GM12864 (cell line): ENCODE data around the gene SLC4A1AP.

Source experiments
- DNase-seq: peaks from one replicate; pipeline ENCODE4 v3.0.0-alpha.2; 2011; ENCODE audit warnings: low read depth
- H3K4me3 ChIP-seq: 2 replicates; pipeline ENCODE4 v1.5.1; 2011; ENCODE audit warnings: mild to moderate bottlenecking, low read depth, low read length, control low read depth
- TF ChIP-seq, protein P1 (sequence below): IDR thresholded peaks from 2 replicates; pipeline ENCODE4 v1.5.1; 2011; ENCODE audit warnings: low read depth, mild to moderate bottlenecking, moderate library complexity, low read length, control low read depth, inconsistent platforms; ENCODE audit errors: missing control alignments

The SLC4A1AP gene

DNA sequence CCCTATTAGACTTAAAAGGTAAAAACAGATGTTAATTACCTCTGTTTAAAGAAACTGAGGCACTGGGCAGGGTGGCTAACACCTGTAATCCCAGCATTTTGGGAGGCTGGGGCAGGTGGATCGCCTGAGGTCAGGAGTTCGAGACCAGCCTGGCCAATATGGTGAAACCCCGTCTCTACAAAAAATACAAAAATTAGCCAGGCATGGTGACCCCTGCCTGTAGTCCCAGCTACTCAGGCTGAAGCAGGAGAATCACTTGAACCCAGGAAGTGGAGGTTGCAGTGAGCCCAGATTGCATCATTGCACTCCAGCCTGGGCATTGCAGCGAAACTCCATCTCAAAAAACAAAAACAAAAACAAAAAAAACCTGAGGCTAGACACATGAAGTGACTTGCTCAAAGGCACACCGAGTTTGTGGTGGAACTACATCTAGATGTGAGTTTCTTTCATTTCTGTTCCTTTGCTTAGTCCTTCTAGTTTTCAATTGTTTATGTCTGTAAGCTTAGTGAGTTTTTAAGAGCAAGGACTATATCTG is 40.7 kb downstream of the SLC4A1AP start:
- DNase-seq: no peak
- TF ChIP-seq, protein P1, sequence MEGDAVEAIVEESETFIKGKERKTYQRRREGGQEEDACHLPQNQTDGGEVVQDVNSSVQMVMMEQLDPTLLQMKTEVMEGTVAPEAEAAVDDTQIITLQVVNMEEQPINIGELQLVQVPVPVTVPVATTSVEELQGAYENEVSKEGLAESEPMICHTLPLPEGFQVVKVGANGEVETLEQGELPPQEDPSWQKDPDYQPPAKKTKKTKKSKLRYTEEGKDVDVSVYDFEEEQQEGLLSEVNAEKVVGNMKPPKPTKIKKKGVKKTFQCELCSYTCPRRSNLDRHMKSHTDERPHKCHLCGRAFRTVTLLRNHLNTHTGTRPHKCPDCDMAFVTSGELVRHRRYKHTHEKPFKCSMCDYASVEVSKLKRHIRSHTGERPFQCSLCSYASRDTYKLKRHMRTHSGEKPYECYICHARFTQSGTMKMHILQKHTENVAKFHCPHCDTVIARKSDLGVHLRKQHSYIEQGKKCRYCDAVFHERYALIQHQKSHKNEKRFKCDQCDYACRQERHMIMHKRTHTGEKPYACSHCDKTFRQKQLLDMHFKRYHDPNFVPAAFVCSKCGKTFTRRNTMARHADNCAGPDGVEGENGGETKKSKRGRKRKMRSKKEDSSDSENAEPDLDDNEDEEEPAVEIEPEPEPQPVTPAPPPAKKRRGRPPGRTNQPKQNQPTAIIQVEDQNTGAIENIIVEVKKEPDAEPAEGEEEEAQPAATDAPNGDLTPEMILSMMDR: no peak
- H3K4me3 ChIP-seq: no peak overlapping the region

DNA sequence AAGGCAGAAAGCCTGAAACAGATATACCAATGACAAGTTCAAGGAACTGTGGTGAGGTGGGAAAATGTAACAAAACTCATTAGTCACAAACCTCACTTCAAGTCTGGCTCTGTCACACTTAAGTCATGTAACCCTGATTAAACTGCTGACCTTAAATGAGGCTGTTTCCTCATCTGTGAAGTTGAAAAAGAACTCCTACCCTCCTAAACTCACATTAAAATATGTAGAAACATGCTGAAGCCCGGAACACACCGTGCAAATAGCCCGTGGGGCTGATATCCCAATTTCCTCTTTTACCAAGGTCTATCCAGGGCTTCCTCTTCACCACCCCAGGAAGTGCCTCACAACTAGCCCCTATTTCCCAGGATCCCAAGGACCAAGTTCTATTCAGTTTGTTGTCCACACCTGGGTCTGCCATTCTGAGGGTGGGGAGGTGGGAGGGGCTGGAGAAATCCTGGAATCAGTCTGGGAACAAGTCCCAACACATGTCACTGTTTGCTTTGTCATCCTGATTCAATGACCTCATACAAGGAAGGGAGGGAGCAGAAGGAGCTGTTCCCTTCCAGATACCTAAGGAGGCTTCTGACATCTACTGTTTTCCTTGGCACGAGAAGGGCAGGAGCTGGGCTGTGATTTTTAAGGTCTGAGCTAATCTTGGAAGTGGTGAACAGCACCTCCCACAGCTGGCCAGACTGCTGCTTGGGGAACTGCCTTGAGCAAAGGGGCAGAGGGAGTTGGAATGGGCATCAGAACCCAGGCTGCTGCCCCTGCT is 42.3 kb downstream of the SLC4A1AP start:
- TF ChIP-seq, protein P1: no peak
- DNase-seq: no peak
- H3K4me3 ChIP-seq: no peak overlapping the region

- TF ChIP-seq, protein P1: no peak
- no peak for DNase-seq
- no peak overlapping the region for H3K4me3 ChIP-seq
Measured at GRCh38 chr2:27707462-27708256, 44.0 kb downstream of the SLC4A1AP start.

GRCh38 chr2:27708257-27708654 is 44.6 kb downstream of the SLC4A1AP start:
- no peak for DNase-seq
- no peak overlapping the region for H3K4me3 ChIP-seq
- TF ChIP-seq, protein P1: no peak

DNA sequence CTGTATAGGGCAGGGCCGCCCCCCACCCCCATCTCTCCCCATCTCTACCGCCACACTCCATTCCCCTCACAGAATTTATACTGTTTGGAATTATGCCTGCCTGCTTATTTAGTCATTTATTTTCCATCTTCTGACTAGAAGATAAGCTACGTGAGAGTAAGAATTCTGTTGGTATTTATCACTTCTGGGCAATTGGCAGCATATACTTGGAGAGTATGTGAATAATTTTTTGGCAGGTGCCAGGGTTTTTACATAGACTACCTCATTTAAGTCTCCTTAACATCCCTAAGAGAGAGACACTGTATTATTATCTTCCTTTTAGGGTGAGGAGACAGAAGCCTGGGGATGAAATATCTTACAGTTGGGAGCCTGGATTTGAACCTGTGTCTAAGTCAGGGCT is 45.0 kb downstream of the SLC4A1AP start:
- DNase-seq: no peak

DNA sequence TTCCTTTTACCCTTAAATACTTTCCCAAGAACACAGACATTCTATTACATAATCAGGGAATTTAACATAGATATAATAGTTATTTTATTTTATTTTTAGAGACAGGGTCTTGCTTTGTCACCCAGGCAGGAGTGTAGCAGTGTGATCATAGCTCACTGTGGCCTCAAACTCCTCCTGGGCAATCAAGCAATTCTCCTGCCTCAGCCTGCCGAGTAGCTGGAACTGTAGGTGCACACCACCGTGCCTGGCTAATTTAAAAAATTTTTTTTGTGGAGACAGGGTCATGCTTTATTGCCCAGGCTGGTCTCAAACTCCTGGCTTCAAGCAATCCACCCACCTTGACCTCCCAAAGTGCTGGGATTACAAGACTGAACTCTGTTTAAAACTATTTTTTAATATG is 45.6 kb downstream of the SLC4A1AP start:
- DNase-seq: no peak
- TF ChIP-seq, protein P1: no peak
- no peak overlapping the region for H3K4me3 ChIP-seq

More for the DNA sequence above, 45.0 kb downstream of the SLC4A1AP start:
- no peak overlapping the region for H3K4me3 ChIP-seq
- TF ChIP-seq, protein P1: no peak
